Measurements from ENCODE around the gene ZC3H10.
"Not testable (repeated sequence)": the region's sequence is repeated elsewhere in the genome, so short reads cannot be mapped to it uniquely, and the experiment has no call there.

The ZC3H10 gene

DNA sequence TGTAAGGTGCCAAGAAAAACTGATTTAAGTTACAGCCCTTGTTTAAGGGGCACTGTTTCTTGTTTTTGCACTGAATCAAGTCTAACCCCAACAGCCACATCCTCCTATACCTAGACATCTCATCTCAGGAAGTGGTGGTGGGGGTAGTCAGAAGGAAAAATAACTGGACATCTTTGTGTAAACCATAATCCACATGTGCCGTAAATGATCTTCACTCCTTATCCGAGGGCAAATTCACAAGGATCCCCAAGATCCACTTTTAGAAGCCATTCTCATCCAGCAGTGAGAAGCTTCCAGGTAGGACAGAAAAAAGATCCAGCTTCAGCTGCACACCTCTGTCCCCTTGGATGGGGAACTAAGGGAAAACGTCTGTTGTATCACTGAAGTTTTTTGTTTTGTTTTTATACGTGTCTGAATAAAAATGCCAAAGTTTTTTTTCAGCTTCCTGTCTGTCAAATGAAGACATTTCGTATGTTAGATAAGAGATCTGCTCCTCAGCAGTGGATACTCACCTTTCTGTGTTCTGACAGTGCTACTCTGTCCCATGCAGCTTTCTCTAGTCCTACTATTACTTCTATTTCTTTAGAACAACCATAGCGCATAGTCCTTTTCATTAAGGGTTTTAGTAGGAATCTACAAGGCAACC is 14.9 kb upstream of the ZC3H10 start:
- no peak for DNase-seq

DNA sequence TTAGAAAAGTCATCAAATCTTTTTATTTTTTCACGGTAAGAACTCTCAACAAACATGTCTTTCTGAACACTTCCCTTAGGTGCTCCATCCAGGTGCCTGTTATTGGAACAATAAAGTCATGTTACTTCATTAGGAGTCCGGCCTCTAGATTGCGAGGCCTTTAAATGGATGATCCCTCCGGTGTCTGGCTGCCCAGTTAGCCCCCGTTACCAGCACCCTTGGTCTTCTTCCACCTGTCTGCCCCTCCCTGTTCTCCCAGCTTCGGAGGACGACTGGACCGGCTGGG is 14.3 kb upstream of the ZC3H10 start:
- no peak for DNase-seq

DNA sequence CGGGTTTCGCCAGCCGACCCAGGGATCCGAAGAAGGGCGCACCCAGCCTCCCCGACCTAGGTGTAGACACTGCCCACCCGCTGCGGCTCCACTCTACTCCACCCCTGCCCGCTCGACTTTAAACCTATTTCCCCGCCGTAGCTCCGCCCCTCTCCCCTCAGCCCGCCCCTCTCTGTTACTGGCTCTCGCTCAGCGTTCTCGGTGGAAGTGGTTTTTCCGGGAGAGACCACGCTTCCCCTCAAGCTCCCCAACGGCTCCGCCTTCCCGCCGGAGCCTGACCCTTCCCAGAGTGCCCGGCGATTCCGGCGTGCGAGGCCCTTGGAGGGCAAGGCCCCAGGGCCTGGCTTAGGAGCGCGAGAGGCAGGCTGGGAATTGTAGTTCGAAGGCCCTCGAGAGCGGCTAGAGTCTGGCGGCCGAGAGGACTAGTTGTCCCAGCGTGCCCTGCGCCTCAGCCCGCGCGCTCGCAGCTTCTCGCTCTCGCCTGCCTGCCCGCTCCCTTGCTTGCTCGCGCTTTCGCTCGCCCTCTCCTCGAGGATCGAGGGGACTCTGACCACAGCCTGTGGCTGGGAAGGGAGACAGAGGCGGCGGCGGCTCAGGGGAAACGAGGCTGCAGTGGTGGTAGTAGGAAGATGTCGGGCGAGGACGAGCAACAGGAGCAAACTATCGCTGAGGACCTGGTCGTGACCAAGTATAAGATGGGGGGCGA is 13.8 kb upstream of the ZC3H10 start, which contains the start of gene PA2G4:
Gene PA2G4, plus strand, starts transcription at position 451 of the 706 bp plus-strand sequence. Its CDS starts 179 bp downstream, at position 630.
- DNase-seq, result peak; percentile 98 to 100

DNA sequence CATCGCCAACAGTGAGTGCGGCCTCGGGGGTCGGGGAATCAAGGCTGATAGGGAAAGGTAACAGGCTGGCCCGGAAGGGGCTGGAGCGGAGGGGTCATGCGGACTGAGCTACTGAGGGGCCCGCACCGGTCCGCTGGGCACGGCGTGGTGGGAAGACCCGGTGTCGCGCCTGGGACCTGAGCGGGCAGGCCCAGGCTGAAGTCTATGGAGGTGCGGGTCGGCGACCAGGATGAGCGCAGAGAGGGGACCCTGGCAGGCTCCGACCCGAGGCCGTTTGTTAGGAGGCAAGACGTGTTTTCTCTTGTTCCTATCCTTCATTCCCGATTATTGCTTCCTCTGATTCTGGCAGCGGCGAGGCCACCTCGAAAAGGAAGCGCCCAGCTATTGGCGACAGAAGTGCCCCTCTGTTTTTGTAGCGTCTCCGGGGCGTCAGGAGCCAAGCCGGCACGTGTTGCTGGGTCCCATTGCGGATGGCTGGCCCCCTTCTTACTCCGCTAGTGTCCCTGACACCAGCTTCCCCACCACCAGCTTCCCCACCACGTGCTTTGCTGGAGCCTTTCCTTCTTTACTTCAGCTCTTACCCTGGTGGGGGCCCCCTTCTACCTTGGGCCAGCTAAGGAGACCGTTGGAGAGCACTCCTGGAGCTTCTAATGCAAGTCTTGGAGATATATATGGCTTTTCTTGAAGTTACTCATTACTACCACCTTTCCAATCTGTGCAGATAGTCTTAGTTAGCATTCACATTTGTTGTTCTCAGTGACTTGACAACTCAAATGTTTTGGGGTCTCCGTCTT is 13.1 kb upstream of the ZC3H10 start:
- no peak for DNase-seq

DNA sequence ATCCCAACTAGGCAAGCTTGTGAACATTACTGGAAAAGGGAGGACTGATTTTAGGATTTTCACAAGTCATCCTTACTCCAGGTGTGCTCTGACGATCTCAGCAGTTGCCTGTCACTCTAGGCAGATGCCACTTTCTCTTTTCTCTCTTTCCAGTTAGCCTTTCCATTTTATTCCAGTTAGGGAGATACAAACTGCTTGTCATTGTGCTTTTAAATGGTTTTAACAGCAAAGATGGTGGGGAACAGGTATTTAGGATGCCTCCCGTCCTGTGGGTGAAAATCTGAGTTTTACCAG is 12.5 kb upstream of the ZC3H10 start:
- DNase-seq, result no peak

DNA sequence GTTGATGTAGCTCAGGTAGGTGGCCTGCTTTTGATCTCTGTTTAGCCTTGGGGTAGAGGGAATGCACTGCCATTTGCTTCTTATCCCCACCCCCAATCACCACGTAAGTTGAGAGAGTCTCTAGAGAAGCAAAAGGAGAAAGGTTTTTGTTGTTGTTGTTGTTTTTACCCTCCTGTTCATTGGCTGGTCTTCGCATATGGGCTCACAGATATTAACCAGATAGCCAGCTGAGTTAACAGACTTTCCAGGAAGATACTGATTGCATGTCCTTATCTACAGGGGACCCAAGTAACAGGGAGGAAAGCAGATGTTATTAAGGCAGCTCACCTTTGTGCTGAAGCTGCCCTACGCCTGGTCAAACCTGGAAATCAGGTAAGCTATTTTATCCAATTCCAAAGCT is 10.8 kb upstream of the ZC3H10 start:
- DNase-seq, result no peak

DNA sequence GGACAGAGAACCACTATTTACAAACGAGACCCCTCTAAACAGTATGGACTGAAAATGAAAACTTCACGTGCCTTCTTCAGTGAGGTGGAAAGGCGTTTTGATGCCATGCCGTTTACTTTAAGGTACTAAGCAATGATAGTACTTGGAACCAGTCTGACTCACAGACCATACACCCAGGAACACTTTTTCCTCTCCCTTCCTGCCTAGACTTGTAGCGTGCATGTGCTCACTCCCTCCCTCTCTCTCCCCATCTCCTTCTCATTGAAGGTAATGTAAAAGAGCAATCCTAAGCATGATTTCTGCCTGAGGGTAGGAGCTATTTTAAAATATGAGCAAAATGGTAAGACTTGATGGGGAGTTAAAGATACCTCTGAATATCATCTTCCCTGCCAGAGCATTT is 7.5 kb upstream of the ZC3H10 start:
- no peak for DNase-seq

DNA sequence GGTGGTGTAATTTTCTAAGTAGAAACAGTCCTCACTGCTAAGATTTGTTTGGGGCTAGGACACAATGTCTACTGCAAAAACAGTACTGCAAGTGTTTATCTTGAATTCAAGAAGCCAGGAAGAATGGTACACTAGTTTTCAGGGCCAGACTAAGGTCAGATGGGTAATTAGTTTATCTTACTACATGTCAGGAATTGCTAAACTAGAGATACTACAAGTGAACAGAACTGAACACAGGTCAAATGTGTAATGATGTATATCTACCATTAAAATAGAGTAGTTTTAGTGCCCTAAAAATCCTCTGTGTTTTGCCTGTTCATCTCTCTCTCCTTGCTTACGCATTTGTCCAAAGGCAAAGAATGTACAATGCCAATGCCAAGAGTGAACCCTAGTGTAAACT is 4.0 kb upstream of the ZC3H10 start:
- DNase-seq, result no peak

DNA sequence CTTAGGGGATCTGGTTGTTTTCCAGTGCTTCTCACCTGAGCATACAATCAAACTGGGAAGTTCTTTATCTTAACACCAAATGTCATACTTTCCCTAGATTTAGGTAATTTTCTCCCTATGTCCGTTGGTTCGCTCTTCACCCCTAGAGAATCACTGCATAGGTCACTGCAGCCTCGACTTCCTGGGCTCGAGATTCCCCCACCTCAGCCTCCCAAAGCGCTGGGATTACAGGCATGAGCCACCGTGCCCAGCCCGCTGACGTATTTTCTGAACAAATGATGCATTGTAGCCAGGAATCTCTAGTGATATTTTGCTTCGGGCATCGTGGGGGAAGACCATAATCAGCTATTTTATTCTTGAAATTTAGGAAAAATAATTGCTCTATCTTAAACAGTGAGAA is 2.7 kb upstream of the ZC3H10 start:
- DNase-seq, result no peak

DNA sequence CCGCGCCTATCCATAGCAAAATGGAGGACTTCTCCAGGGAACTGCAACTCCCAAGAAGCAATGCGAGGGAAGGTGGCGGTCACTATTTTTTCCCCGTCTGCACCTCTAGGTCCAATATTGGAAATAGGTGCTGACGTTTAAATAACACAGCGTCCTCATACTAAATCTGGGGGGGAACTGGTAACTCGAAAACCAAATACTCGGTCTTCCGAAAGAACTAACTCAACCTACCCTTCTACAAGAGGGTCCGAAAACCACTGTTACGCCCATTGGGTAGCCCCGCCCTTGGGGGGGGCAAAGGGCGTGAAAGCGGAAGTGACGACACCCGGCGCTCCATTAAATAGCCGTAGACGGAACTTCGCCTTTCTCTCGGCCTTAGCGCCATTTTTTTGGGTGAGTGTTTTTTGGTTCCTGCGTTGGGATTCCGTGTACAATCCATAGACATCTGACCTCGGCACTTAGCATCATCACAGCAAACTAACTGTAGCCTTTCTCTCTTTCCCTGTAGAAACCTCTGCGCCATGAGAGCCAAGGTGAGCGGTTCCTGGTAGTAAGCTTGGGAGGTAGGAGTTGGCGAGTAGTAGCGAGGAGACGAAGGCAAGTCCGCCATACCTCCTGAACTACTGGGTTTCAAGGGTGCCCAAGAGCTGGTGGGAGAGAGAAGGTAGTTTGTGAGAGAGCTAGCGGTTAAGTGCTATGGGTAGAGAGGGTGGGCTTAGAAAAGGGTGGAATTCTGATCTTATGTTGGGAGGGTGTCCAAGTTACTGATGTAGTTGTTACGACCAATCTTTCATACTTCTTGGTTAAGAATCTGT is 1.6 kb upstream of the ZC3H10 start, which contains the start of gene RPL41:
Gene RPL41, plus strand, starts transcription at position 367 of the 815 bp plus-strand sequence.
- peak; percentile 88 to 99 for DNase-seq

DNA sequence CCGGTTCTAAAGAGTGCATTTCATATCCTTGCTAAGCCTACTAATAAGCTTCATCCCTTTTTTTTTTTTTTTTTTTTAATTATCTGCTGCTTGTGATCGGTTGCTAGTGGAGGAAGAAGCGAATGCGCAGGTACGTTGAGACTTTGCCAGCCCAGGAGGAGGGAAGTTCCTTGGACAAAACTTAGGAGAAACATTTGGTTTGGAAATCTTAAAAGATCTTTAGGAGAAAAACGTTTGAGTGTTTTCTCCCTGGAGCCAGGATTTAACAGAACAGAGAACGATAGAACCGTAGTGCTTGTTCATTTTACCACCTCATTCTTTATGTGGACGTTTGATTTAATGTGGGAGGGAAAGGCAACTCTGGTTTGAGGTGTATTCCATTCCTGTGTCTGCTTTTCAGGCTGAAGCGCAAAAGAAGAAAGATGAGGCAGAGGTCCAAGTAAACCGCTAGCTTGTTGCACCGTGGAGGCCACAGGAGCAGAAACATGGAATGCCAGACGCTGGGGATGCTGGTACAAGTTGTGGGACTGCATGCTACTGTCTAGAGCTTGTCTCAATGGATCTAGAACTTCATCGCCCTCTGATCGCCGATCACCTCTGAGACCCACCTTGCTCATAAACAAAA is 872 bp upstream of the ZC3H10 start:
- not testable (repeated sequence) for DNase-seq

DNA sequence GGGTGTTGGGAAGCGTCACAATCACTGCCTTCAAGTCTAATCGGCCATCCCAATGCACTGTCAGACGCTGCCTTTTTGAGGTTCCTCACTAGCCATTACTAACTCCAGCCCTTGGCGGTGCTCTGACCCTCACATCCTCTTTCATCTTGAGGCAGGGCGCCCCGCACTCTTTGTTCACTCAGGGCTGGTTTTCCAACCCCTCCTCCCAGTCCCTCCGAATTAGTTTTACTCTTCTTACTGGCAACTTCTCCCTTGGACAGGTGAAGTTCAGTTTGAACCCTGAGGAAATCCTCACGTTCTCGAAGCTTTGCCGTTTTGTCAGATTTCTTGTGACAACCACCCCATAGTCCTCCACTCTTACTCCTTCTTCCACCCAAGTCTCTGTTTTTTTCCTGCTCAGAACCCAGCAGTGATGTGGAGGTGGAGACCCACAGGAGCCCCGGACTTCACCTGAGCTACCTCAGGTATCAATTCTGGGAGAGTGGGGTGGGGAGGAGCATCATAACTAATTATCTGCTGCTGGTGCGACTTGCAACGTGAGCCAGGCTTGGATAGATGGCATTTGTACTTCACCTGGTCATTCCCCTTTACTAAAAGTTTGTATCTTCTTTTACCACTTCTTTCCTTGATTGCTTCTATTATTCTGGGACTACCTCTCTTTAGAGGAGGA is 757 bp downstream of the ZC3H10 start:
- DNase-seq, result peak in 1 of 2 donors; percentile 27

DNA sequence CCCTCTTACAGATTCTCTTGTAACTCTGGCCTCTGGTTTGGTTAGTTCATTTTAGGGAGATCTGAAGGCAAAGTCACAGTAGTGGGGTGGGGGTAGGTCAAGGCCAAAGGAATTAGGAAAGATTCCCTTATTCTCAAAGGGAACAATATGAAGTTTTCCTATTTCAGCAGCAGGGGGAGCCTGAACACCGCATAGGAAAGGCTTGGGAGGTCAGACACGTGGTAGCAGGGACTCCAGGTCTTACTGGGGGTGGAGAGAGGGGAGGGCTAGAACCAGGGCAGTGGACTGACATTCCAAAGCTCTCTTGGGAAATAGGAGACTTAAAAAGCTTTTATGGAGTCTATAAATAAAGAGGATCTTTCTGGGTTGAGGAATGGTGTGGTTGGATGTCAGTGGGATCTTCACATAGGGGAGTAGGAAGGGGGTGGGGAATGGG is 1.3 kb downstream of the ZC3H10 start:
- DNase-seq, result peak; percentile 78 to 86

DNA sequence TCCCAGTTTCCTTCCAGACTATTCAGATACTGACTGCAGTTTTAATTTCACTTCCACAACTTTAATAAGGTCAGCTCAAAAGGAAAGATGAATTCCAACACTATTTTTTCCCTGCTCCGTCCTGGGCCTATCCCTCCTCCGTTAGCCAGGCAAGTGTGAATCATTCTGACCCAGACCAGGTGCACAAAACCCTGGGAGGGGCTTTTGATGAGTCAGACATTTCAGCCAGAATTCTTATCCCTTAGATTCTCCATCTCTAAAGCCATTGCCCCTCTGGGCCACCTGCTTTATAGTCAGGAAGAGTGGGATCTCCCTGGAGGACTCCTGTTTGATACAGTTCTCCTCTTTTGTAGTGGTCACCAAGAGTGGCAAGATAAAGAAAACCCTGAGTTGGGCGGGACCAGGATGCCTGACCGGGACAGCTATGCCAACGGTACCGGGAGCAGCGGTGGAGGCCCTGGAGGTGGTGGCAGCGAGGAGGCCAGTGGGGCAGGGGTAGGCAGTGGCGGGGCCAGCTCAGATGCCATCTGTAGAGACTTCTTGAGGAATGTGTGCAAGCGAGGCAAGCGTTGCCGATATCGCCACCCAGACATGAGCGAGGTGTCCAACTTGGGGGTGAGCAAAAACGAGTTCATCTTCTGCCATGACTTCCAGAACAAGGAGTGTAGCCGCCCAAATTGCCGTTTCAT is 2.2 kb downstream of the ZC3H10 start:
- no peak for DNase-seq

DNA sequence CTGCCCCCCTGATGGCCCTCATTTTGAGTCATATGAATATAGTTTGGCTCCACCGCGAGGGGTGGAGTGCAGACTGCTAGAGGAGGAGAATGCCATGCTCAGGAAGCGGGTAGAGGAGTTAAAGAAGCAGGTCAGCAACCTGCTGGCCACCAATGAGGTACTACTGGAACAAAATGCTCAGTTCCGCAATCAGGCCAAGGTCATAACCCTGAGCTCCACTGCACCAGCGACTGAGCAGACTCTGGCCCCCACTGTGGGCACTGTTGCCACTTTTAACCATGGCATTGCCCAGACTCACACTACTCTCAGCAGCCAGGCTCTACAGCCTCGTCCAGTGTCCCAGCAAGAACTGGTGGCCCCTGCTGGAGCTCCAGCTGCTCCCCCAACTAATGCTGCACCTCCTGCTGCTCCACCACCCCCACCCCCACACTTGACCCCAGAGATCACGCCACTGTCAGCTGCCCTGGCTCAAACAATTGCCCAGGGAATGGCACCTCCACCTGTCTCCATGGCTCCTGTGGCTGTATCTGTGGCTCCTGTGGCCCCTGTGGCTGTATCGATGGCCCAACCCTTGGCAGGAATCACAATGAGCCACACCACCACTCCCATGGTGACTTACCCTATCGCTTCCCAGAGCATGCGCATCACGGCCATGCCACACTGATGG is 3.3 kb downstream of the ZC3H10 start:
- no peak for DNase-seq

DNA sequence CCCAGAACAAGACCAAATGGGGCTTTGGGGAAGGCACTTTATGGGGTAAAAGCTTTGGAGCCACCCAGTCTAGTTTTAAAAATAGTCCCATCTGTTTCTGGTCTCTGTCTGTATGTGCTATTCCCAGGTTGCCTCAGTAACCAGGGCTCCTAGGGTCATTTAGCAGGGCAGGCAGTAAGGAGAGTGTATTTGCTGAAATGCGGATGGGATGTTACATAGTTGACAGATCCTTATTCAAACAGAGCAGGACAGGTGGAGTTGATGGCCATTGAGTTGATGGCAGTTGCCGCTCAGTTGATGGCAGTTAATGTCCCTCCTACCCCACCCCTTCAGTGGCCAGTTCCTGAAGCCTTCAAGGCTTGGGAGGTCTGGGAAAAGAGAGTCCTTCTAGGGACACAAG is 4.6 kb downstream of the ZC3H10 start:
- DNase-seq, result no peak

DNA sequence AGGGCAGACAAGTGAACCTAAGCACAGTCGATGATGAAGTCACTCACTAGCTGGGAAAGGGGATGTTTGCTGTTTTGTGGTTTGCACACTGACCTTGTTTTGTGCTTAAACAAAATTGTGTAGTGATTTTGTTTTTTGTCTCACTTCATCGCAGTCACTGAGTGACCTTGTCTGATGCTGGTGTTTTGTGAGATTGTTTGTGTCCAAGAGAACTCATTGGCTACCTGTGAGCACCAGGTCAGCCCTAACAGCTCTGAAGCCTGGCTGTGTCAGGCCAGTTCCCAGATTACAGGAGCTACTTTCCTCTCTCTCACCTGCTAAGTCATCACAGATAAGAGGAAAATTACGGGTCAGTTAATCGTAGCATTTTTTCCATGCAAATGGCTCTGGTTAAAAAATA is 6.1 kb downstream of the ZC3H10 start:
- no peak for DNase-seq

DNA sequence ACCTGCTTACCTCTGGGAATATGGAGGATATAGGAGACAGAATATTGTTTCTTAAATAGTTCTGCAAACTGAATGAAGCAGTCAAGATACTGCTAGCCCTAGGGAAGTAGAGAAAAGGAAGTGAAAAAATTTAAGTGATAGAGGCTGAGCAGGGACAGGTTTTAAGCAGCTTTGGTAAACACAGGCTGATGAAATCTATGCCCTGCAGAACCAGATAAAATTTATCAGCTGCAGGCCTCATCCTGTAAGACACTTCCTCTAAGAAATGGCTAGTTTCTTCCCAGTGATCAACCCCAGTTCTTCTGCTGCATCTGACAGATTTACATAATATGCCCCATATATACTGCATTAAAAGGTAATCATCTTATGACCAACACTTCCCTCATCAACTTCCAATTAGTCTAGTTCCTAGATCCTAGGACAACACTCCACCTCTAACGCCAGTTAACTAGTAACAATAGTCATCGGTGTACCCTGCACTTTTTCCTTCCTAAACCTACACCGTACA is 8.7 kb downstream of the ZC3H10 start:
- peak; percentile 48 to 55 for DNase-seq

DNA sequence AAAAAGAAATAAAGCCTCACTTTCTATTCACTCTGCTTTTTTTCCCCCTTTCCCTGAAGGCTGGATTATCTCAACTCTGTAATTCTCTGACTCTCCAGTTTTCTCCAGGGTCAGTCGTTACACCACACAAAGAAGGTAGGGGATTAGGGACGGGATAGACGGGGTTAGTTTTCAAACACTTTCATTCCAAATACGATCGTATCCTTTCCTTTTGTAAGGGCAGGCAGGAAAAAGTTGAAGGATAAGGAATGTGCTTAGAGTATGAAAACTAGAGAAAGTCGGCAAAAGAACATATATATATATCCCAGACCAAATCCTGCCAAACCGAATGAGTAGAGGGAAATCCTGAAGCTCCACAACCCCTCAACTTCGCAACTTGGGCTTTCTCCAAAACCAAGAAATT is 9.4 kb downstream of the ZC3H10 start:
- no peak for DNase-seq

DNA sequence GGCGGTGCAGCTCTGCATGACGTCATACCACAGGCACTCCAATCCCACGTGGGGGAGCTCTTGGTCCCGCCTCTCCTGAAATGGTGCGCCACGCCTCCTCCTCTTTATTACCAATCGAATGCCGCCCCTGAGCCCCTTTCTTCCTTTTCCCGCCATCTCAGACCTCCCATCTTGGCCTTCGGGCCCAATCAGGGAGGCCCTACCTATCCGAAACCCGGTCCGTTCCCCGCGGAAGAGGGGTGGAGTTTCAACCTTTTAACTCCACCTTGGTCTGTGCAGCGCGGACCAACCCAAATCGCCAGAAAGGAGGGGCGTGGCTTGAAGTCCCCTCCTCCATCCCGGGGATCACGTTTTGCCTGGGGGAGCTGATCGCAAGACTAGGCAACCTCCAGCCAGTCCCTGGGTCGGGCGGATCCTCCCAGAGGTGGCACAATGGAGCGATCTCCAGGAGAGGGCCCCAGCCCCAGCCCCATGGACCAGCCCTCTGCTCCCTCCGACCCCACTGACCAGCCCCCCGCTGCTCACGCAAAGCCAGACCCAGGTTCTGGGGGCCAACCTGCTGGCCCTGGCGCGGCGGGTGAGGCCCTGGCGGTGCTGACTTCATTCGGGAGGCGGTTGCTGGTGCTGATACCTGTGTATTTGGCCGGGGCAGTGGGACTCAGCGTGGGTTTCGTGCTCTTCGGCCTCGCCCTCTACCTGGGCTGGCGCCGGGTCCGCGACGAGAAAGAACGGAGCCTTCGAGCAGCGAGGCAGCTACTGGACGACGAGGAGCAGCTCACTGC is 10.0 kb downstream of the ZC3H10 start, which contains the start of gene ESYT1:
Gene ESYT1, plus strand, starts transcription at position 380 of the 782 bp plus-strand sequence. Its CDS starts 53 bp downstream, at position 433.
- DNase-seq, result peak; percentile 99 to 100
